IPS-NIHi11 (cell line): ENCODE measurements around the gene DIP2A.
A peak's percentile ranks its signal among the peaks of the same experiment; 100 is the strongest.
"Not testable (repeated sequence)": the region's sequence is repeated elsewhere in the genome, so short reads cannot be mapped to it uniquely, and the experiment has no call there.

Source experiments
- DNase-seq: peaks from one replicate; pipeline ENCODE4 v3.0.0; 2012; ENCODE audit warnings: mixed read lengths, low spot score

Gene DIP2A

GRCh38 chr21:46426313-46427046 lies 32.2 kb upstream of the DIP2A start:
- no peak for DNase-seq

DNA sequence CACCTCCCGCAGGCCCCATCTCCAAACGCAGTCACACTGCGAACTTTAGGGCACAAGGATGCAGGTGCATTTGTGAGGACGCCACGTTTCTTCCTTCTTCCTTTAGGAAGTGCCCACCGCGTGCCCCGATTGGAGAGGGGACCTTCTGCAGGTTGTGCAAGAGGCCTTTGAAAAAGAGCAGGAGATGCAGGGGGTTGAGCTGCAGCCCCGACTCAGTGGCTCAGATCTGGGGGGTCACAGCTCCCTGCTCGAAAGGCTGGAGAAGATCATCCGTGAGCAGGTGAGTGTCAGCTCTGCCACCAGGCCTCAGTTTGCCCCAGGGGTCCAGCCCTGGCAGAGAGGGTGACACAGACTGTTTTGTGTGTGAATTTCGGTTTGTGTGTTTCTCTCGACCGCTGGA lies 31.2 kb upstream of the DIP2A start:
- DNase-seq: no peak

DNA sequence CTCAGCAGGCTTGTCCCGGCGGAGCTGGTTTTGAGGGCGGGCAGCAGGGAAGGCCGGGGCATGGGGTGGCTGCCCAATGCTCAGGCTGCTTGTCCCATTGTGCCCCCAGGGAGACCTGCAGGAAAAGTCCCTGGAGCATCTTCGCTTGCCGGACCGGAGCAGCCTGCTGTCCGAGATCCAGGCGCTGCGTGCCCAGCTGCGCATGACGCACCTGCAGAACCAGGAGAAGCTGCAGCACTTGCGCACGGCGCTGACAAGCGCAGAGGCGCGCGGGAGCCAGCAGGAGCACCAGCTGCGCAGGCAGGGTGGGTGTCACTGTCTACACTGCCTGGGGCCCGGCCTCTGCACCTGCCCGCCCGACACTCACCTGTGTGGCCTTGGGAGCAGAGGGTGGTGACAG lies 30.4 kb upstream of the DIP2A start:
- DNase-seq: no peak

- DNase-seq: no peak
Measured at GRCh38 chr21:46428987-46429710, 29.5 kb upstream of the DIP2A start.

- DNase-seq: no peak
Measured at GRCh38 chr21:46429754-46430681, 28.7 kb upstream of the DIP2A start.

GRCh38 chr21:46431448-46431847 lies 27.2 kb upstream of the DIP2A start:
- no peak for DNase-seq

- DNase-seq: no peak
Measured at GRCh38 chr21:46431884-46432488, 26.7 kb upstream of the DIP2A start.

GRCh38 chr21:46433116-46433515 lies 25.6 kb upstream of the DIP2A start:
- DNase-seq: not testable (repeated sequence)

DNA sequence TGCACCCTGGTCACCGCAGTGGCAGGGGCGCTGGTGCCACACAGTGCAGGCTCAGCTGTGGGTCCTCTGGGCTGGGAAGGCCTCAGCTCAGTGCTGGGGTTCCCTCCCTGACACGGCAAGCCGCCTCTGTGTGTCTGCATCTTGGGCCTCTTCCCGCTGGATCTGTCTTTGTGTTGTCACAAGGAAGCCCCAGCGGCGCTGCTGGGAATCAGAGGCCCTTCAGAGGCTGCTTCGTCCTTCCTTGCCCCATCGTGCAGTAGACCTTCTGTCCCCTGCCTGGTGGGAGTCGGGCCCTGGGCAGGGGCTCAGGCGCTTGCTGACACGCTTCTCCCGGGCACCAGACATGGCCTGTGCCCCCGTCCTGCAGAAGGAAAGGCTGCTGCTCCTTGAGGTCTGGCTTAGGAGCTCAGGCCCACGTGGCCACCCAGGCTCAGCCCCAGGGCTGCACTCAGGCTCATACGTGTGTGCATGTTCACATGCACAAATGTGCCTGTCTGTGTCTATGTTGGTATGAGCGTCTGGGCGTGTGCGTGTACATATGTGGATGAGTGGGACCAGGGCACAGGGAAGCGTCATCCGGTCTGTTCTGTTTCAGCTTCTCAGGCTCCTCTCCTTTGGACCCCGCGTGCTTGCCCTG lies 24.3 kb upstream of the DIP2A start:
- no peak for DNase-seq

DNA sequence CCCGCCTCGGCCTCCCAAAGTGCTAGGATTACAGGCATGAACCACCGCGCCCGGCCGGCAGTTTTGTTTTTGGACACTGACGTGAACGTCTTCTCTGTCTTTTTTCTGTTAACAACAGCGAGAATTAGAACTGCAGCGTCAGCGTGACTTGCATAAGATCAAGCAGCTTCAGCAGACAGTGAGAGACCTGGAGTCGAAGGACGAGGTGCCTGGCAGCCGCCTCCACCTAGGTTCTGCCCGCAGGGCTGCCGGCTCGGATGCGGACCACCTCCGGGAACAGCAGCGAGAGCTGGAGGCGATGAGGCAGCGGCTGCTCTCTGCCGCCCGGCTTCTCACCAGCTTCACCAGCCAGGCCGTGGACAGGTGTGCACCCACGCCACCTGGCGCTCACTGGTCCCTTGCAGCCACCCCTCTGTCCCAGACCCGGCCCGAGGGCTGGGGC lies 22.9 kb upstream of the DIP2A start:
- DNase-seq: peak; percentile 38

- DNase-seq: no peak
Measured at GRCh38 chr21:46436621-46437020, 22.1 kb upstream of the DIP2A start.

DNA sequence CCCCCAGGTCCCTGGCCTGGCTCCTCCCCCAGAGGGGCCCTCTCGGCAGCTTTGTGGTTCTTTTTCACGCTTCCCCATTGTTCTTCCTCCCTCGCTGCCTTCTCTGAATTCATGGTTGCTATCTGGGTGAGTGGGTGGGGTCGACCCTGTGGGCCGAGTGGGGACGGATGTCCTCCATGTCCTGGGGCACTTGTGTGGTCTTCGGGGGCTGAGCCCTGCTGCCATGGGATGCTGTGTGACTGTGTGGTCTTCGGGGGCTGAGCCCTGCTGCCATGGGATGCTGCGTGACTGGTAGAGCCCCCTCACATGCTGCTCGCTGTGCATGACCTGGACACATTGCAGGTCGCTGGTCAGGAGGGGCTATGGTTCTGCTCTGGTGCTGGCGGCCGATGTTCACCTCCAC lies 21.6 kb upstream of the DIP2A start:
- no peak for DNase-seq

DNA sequence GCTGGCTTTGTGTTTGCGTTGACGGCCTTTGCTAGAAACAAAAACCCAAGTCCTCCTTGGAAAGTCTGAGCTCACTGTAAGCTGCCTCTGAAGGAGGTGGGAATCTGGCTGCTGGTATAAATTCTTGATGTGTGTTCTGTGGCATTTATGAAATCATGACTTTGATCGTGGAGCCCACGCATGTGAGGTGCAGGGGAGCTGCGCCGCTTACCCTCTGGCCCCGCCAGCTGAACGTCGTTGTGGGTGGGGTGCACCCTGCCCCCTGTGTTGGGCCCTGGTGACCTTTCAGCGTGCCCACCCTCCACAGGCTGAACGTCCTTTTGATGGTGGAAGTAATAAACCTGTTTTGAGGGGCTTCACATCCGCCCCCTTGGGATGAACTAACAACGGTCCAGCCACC lies 21.2 kb upstream of the DIP2A start:
- no peak for DNase-seq

GRCh38 chr21:46438241-46438640 lies 20.4 kb upstream of the DIP2A start:
- DNase-seq: no peak

DNA sequence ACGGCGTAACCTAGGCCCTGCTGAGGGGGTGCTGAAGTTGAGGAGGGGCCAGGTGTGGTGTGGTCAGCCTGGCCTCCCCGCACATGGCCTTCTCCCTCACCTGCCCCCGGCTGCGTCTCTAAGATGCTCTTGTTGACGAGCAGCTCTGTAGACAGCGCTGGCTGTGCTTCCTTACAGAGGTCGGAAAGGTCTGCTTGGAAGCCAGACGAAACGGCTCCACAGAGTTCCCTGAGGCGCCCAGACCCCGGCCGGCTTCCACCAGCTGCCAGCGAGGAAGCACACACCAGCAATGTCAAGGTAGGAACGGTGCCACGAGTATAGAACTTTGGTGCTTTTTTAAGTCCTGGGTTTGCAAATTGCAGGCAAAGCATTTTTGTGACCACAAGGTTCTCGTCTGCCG lies 18.8 kb upstream of the DIP2A start:
- no peak for DNase-seq

DNA sequence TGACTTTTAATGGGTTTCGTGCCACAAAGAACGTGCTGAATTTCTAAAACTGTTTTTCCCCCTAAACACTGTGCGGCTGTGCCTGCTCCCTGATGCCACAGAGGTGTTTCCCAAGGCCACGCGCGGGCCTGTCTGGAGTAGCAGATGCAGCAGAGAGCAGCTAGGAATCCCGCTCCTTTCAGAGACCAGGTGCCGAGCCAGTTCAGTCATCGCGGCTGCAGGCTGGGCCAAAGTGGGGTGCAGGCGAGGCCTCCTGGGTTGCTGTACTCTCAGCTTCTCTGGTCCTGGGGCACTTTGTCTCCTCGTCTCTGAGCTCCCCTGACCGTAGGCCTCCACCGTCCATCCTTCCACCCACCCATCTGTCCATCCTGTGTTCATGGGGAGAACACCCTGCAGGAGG lies 17.4 kb upstream of the DIP2A start:
- DNase-seq: no peak

DNA sequence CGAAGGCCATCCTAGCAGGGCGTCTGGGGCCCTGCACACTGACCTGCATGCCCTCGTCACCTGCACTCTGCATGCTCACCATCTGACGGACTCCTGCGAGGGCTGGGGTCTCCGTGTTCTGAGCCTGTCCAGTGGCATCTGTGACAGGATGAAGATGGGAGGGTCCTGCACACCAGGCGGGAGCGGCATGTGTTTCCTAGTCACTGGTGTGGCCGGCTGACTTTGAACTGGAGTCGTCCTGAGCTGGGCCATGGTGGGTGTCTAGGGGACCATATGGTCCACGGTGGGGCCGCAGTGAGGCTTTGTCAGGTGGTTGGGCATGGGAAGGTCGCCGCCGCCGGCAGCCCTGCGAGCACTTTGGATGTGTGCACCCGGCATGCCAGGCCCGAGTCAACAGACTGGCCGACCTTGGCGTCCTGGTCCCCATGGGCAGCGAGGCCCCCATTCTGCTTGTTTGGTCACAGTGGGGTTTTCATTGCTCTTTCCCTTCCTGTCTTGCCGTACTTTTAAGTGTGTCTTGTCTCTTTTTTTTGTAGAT lies 16.7 kb upstream of the DIP2A start:
- no peak for DNase-seq

- peak; percentile 9 for DNase-seq
Measured at GRCh38 chr21:46442938-46443337, 15.8 kb upstream of the DIP2A start.

DNA sequence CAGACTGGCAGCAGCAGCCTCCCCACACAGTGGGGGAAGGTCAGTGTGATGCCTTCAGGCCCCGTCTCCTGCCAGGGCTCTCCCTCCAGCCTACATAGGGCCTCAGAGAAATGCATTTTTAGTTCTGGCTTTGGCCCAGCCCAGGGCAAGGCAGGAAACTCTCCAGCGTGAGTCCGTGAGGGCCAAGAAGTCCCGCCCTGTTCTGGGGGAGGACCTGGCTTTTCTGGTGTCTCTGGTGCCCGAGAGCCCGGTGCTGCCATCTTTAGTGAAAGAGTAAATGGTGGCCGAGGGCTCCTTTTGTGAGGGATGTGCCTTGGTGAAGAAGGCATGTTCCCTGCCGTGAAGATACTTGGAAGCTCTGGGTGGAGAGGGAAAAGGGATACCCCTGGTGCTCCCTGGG lies 14.8 kb upstream of the DIP2A start:
- DNase-seq: no peak

GRCh38 chr21:46448108-46448507 lies 10.6 kb upstream of the DIP2A start:
- DNase-seq: no peak

GRCh38 chr21:46448855-46449254 lies 9.8 kb upstream of the DIP2A start:
- not testable (repeated sequence) for DNase-seq
